NT2/D1 (cell line): ENCODE measurements around the gene CCDC154.

Source experiments
- SUZ12 ChIP-seq: IDR thresholded peaks from 2 replicates; pipeline ENCODE4 v1.6.1; 2011; ENCODE audit not compliant: insufficient read length, insufficient read depth; ENCODE audit errors: extremely low read depth
- YY1 ChIP-seq: IDR thresholded peaks from 2 replicates; pipeline ENCODE4 v1.6.1; 2011; ENCODE audit not compliant: insufficient read length, insufficient read depth
- ZNF274 ChIP-seq: IDR thresholded peaks from 2 replicates; pipeline ENCODE4 v1.6.1; 2011; ENCODE audit warnings: mild to moderate bottlenecking, low read depth, low read length

DNA sequence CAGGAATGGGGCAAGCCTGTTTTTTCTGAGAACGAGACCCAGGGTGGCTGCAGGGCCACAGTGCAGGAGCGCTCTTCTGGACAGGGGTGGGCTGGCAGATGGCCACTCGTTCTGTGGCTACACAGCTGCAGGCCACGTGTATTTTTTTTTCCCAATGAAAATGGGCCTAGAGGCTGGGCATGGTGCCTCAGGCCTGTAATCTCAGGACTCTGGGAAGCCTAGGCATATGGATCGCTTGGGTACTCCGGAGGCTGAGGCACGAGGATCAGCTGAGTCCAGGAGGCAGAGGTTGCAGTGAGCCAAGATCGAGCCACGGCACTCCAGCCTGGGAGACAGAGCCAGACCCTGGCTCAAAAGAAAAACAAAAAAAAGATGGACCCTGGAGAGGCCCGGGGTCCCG is 36.6 kb downstream of the CCDC154 start:
- TF ChIP-seq SUZ12 (no peak), ZNF274 (no peak), YY1 (no peak)
